ENCODE measurements around the gene SPINK4. TPM values are rescaled to one million over a fixed set of nuclear protein-coding genes. Genes with fewer than 3 reads are reported as not detected.

The SPINK4 gene
- total RNA-seq, 2 donors from 2014 or later: not detected

- no peaks in the 10 kb centered on the region for H3K9me3 ChIP-seq
- intact Hi-C loops (cut with DNase I): loop anchor here (5.0 kb wide), 1 partner anchor 96 kb away; the partner anchor contains the start of gene B4GALT1
- DNase-seq (ENCODE audit: low spot score): peak; percentile 15
These were observed 23.4 kb downstream of the SPINK4 start for GRCh38 chr9:33263131-33264002.

GRCh38 chr9:33264003-33264472 lies 24.1 kb downstream of the SPINK4 start:
- TF ChIP-seq CTCF (IDR thresholded peaks at IDR 0.05) (no peak), POLR2A (IDR thresholded peaks at IDR 0.05) (no peak), POLR2AphosphoS5 (IDR thresholded peaks at IDR 0.05) (peak; percentile 17)
- H3K4me1 ChIP-seq (replicated peaks): peaks cover 8% of the 10 kb centered on the region
- peak overlapping the region; percentile 85 to 90 for H3K4me3 ChIP-seq
- peak overlapping the region; percentile 89 to 90 for H3K27ac ChIP-seq
- H3K9me3 ChIP-seq: no peaks in the 10 kb centered on the region
- intact Hi-C loops (cut with DNase I): loop anchor here (5.0 kb wide), 1 partner anchor 97 kb away; the partner anchor contains the start of gene B4GALT1
- peak; percentile 37 for DNase-seq (ENCODE audit: low spot score)
- H3K27me3 ChIP-seq (replicated peaks; ENCODE audit: insufficient read depth): no peaks in the 10 kb centered on the region
- H3K36me3 ChIP-seq: peaks cover 5 to 7% of the 10 kb centered on the region in 2 donors
- under 1% methylated on average over 37 of the region's 37 CpGs for WGBS

More at GRCh38 chr9:33263131-33264002, 23.4 kb downstream of the SPINK4 start:
- Histone ChIP-seq H3K4me1 (replicated peaks) (peaks cover 8% of the 10 kb centered on the region), H3K4me3 (peak overlapping the region; percentile 85 to 90), H3K27ac (peak overlapping the region; percentile 89 to 90), H3K36me3 (peaks cover 5 to 7% of the 10 kb centered on the region in 2 donors), H3K27me3 (replicated peaks; ENCODE audit: insufficient read depth) (no peaks in the 10 kb centered on the region)
- TF ChIP-seq POLR2A (IDR thresholded peaks at IDR 0.05): no peak
- no peak for TF ChIP-seq CTCF (IDR thresholded peaks at IDR 0.05)
- TF ChIP-seq POLR2AphosphoS5 (IDR thresholded peaks at IDR 0.05): no peak
- 4% methylated on average over 24 of the region's 25 CpGs for WGBS

- no peaks in the 10 kb centered on the region for H3K9me3 ChIP-seq
- peak; percentile 100 for DNase-seq (ENCODE audit: low spot score)
- peaks cover 5 to 7% of the 10 kb centered on the region in 2 donors for H3K36me3 ChIP-seq
- peak within 1 kb of the TSS; percentile 89 to 90 for H3K27ac ChIP-seq
- intact Hi-C loops (cut with DNase I): loop anchor here (5.0 kb wide), 1 partner anchor 97 kb away; the partner anchor contains the start of gene B4GALT1
- peaks cover 8% of the 10 kb centered on the region for H3K4me1 ChIP-seq (replicated peaks)
- WGBS: 1% methylated on average over 58 of the region's 67 CpGs
- TF ChIP-seq POLR2A (IDR thresholded peaks at IDR 0.05): peak; percentile 96
- TF ChIP-seq CTCF (IDR thresholded peaks at IDR 0.05): peak; percentile 43 to 74 (median 56)
- TF ChIP-seq POLR2AphosphoS5 (IDR thresholded peaks at IDR 0.05): peak; percentile 99
- peak within 1 kb of the TSS; percentile 85 to 90 for H3K4me3 ChIP-seq
- no peaks in the 10 kb centered on the region for H3K27me3 ChIP-seq (replicated peaks; ENCODE audit: insufficient read depth)
These were observed 24.7 kb downstream of the SPINK4 start, which contains the start of the genes BAG1 and CHMP5 for GRCh38 chr9:33264473-33265177. TSS of gene BAG1 (minus strand) at chr9:33264708. TSS of gene CHMP5 (plus strand) at chr9:33265049. CDS start at chr9:33265079, 30 bp downstream.

GRCh38 chr9:33265211-33265865 lies 25.4 kb downstream of the SPINK4 start:
- 21% methylated on average over 13 of the region's 13 CpGs for WGBS
- H3K4me1 ChIP-seq (replicated peaks): peaks cover 8% of the 10 kb centered on the region
- intact Hi-C loops (cut with DNase I): no loop called here
- no peaks in the 10 kb centered on the region for H3K9me3 ChIP-seq
- no peak for TF ChIP-seq CTCF (IDR thresholded peaks at IDR 0.05)
- no peak for TF ChIP-seq POLR2A (IDR thresholded peaks at IDR 0.05)
- TF ChIP-seq POLR2AphosphoS5 (IDR thresholded peaks at IDR 0.05): no peak
- DNase-seq (ENCODE audit: low spot score): no peak
- H3K4me3 ChIP-seq: peak overlapping the region; percentile 85 to 90
- H3K27ac ChIP-seq: peak overlapping the region; percentile 89 to 90
- peaks cover 5 to 7% of the 10 kb centered on the region in 2 donors for H3K36me3 ChIP-seq
- H3K27me3 ChIP-seq (replicated peaks; ENCODE audit: insufficient read depth): no peaks in the 10 kb centered on the region
